Gastroesophageal sphincter (tissue), 3 donors: ENCODE data around the gene RXYLT1.

Source experiments
- POLR2A ChIP-seq, 2 donors: fragments of 450-650 bp; IDR thresholded peaks; one replicate each; pipeline ENCODE4 v1.6.1; 2017; ENCODE audit warnings: antibody characterized with exemption in 2 of 2, mild to moderate bottlenecking in 2 of 2, moderate library complexity in 1 of 2
- TF ChIP-seq, protein P1 (sequence below), 4 experiments: fragments of 200-600 bp in 2 of 4; fragments of 450-650 bp in 2 of 4; sonication (generic) in 1 of 4; IDR thresholded peaks; one replicate each; pipeline ENCODE4 v1.5.1; 2017 to 2019; ENCODE audit warnings: antibody characterized with exemption in 4 of 4, mild to moderate bottlenecking in 2 of 4, moderate library complexity in 2 of 4

DNA sequence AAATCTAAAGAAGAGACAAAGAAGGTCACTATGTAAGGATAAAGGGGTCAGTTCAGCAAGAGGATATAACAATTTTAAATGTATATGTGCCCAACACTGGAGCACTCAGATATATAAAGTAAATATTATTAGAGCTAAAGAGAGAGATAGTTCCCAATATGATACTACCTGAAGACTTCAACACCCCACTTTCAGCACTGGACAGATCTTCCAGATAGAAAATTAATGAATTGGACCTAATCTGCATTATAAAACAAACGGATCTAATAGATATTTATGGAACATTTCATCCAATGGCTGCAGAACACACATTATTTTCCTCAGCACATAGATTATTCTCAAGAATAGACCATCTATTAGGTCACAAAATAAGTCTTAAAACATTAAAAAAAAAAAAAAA is 40.7 kb downstream of the RXYLT1 start:
- TF ChIP-seq POLR2A (IDR thresholded peaks at IDR 0.05), result no peak
- TF ChIP-seq, protein P1, sequence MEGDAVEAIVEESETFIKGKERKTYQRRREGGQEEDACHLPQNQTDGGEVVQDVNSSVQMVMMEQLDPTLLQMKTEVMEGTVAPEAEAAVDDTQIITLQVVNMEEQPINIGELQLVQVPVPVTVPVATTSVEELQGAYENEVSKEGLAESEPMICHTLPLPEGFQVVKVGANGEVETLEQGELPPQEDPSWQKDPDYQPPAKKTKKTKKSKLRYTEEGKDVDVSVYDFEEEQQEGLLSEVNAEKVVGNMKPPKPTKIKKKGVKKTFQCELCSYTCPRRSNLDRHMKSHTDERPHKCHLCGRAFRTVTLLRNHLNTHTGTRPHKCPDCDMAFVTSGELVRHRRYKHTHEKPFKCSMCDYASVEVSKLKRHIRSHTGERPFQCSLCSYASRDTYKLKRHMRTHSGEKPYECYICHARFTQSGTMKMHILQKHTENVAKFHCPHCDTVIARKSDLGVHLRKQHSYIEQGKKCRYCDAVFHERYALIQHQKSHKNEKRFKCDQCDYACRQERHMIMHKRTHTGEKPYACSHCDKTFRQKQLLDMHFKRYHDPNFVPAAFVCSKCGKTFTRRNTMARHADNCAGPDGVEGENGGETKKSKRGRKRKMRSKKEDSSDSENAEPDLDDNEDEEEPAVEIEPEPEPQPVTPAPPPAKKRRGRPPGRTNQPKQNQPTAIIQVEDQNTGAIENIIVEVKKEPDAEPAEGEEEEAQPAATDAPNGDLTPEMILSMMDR (IDR thresholded peaks at IDR 0.05), result no peak
